ENCODE measurements around the gene SESTD1. TPM values are rescaled to one million over a fixed set of nuclear protein-coding genes. Genes with fewer than 3 reads are reported as not detected.

SESTD1 gene
- total RNA-seq, 1 donor from 2014 or later = 49.2 TPM

GRCh38 chr2:179262077-179262660, 2.5 kb downstream of the SESTD1 start:
- no peak for TF ChIP-seq CTCF (IDR thresholded peaks at IDR 0.05)
- intact Hi-C loops (cut with micrococcal nuclease) = loop anchor here (5.0 to 10.0 kb wide), 3 partner anchors 80 to 807 kb away; partner anchors contain the start of genes PJVK and PRKRA
- no peaks in the 10 kb centered on the region for H3K36me3 Mint-ChIP-seq (ENCODE audit: low read depth)
- DNase-seq (no peak), ATAC-seq (ENCODE audit: low read depth) (no peak)
- no peak overlapping the region for H3K4me3 Mint-ChIP-seq
- H3K27me3 Mint-ChIP-seq = no peaks in the 10 kb centered on the region
- no peaks in the 10 kb centered on the region for H3K9me3 Mint-ChIP-seq
- POLR2A ChIA-PET = interaction anchor here (1.7 to 2.3 kb wide), 3 partner anchors 10 to 14 kb away, joined by 7 to 14 read pairs (median 9); no protein-coding TSS in a partner anchor
- peaks cover 73% of the 10 kb centered on the region for H3K4me1 Mint-ChIP-seq
- no peak overlapping the region for H3K27ac Mint-ChIP-seq
- CTCF ChIA-PET = interaction anchor here (1.6 to 2.0 kb wide), 2 partner anchors 8 to 10 kb away, joined by 3 to 5 read pairs; no protein-coding TSS in a partner anchor

GRCh38 chr2:179261151-179261825, 3.3 kb downstream of the SESTD1 start:
- no peak for ATAC-seq (ENCODE audit: low read depth)
- ChIA-PET POLR2A (no interaction called here), CTCF (no interaction called here)
- DNase-seq = no peak
- H3K9me3 Mint-ChIP-seq = no peaks in the 10 kb centered on the region
- no peak overlapping the region for H3K4me3 Mint-ChIP-seq
- intact Hi-C loops (cut with micrococcal nuclease) = loop anchor here (5.0 to 10.0 kb wide), 3 partner anchors 81 to 806 kb away; partner anchors contain the start of genes PJVK and PRKRA
- peaks cover under 1% of the 10 kb centered on the region for H3K36me3 Mint-ChIP-seq (ENCODE audit: low read depth)
- H3K27ac Mint-ChIP-seq = peak overlapping the region; percentile 71
- no peaks in the 10 kb centered on the region for H3K27me3 Mint-ChIP-seq
- TF ChIP-seq CTCF (IDR thresholded peaks at IDR 0.05) = no peak
- peaks cover 80% of the 10 kb centered on the region for H3K4me1 Mint-ChIP-seq

- Mint-ChIP-seq H3K27me3 (no peaks in the 10 kb centered on the region), H3K4me3 (peak overlapping the region; percentile 24), H3K27ac (peak overlapping the region; percentile 71), H3K9me3 (peaks cover 5% of the 10 kb centered on the region), H3K36me3 (ENCODE audit: low read depth) (peaks cover 5% of the 10 kb centered on the region), H3K4me1 (peaks cover 82% of the 10 kb centered on the region)
- ATAC-seq (ENCODE audit: low read depth) = no peak
- intact Hi-C loops (cut with micrococcal nuclease) = loop anchor here (5.0 to 10.0 kb wide), 3 partner anchors 82 to 805 kb away; partner anchors contain the start of genes PJVK and PRKRA
- ChIA-PET CTCF (no interaction called here), POLR2A (no interaction called here)
- TF ChIP-seq CTCF (IDR thresholded peaks at IDR 0.05) = no peak
- DNase-seq = no peak
Measured at GRCh38 chr2:179260224-179260623, 4.4 kb downstream of the SESTD1 start.

GRCh38 chr2:179255129-179255528, 9.5 kb downstream of the SESTD1 start:
- Mint-ChIP-seq H3K36me3 (ENCODE audit: low read depth) (peaks cover 11% of the 10 kb centered on the region), H3K4me3 (peak overlapping the region; percentile 6), H3K9me3 (peaks cover 13% of the 10 kb centered on the region), H3K27me3 (no peaks in the 10 kb centered on the region), H3K4me1 (peaks cover 91% of the 10 kb centered on the region), H3K27ac (peak overlapping the region; percentile 70)
- no peak for TF ChIP-seq CTCF (IDR thresholded peaks at IDR 0.05)
- ChIA-PET CTCF (interaction anchor here (1.8 kb wide), 1 partner anchor 36 kb away, joined by 8 read pairs; no protein-coding TSS in a partner anchor), POLR2A (interaction anchor here (0.7 to 1.5 kb wide), 2 partner anchors 20 to 28 kb away, joined by 3 read pairs; no protein-coding TSS in a partner anchor)
- intact Hi-C loops (cut with micrococcal nuclease) = loop anchor here (1.0 kb wide), 1 partner anchor 8 kb away; no protein-coding TSS in a partner anchor
- ATAC-seq (ENCODE audit: low read depth) (no peak), DNase-seq (no peak)

GRCh38 chr2:179253226-179253625, 11.4 kb downstream of the SESTD1 start:
- TF ChIP-seq CTCF (IDR thresholded peaks at IDR 0.05) = no peak
- ATAC-seq (ENCODE audit: low read depth) (peak; percentile 47), DNase-seq (no peak)
- POLR2A ChIA-PET = interaction anchor here (2.1 kb wide), 1 partner anchor 10 kb away, joined by 9 read pairs; no protein-coding TSS in a partner anchor
- Mint-ChIP-seq H3K4me3 (peak overlapping the region; percentile 67), H3K9me3 (peaks cover 15% of the 10 kb centered on the region), H3K27ac (peak overlapping the region; percentile 92), H3K36me3 (ENCODE audit: low read depth) (peaks cover 21% of the 10 kb centered on the region), H3K27me3 (no peaks in the 10 kb centered on the region), H3K4me1 (peaks cover 91% of the 10 kb centered on the region)
- CTCF ChIA-PET = interaction anchor here (1.8 kb wide), 1 partner anchor 10 kb away, joined by 5 read pairs; no protein-coding TSS in a partner anchor
- intact Hi-C loops (cut with micrococcal nuclease) = no loop called here

All from activated B cell treated with CpG ODN at 0.5 μM for 24 hours (primary cell).